K562 (cell line): ENCODE measurements around the gene CCDC127. TPM values are rescaled to one million over a fixed set of nuclear protein-coding genes. Genes with fewer than 3 reads are reported as not detected.

Experiments used
- HDGF ChIP-seq: fragments of 450-650 bp; IDR thresholded peaks from 2 replicates; pipeline ENCODE4 v1.6.1; 2016
- JUNB ChIP-seq: fragments of 450-650 bp; formaldehyde crosslinking; conservative IDR thresholded peaks from 2 replicates; pipeline ENCODE4 v1.4.0; 2020; ENCODE audit warnings: mild to moderate bottlenecking
- MIER1 ChIP-seq: fragments of 450-650 bp; IDR thresholded peaks from 2 replicates; pipeline ENCODE4 v1.6.1; 2016; ENCODE audit warnings: antibody characterized with exemption, mild to moderate bottlenecking, low read depth
- SMAD2 ChIP-seq: fragments of 150-350 bp; IDR thresholded peaks from 2 replicates; pipeline ENCODE4 v1.6.1; 2014; ENCODE audit warnings: low read depth, mild to moderate bottlenecking, low read length
- ZMIZ1 ChIP-seq, 2 experiments: fragments of 150-350 bp in 1 of 2; IDR thresholded peaks; 2 replicates each; pipeline ENCODE4 v1.6.1; 2012 to 2016; ENCODE audit warnings: low read depth in 2 of 2, low read length in 2 of 2, mild to moderate bottlenecking in 1 of 2, moderate library complexity in 1 of 2
- ZNF639 ChIP-seq, 2 experiments: fragments of 200-800 bp in 1 of 2; sonication (Bioruptor generic) in 1 of 2; sonication (generic) in 1 of 2; formaldehyde crosslinking in 1 of 2; IDR thresholded peaks in 1 of 2; conservative IDR thresholded peaks in 1 of 2; 2 replicates each; pipeline versions ENCODE4 v1.5.0 to v1.6.1; 2016 to 2020; ENCODE audit warnings: missing compliant biosample characterization in 1 of 2, missing genetic modification characterization in 1 of 2, missing genetic modification reagents in 1 of 2
- polyA plus RNA-seq, 8 experiments: library from polyadenylated mRNA; depleted of rRNA in 4 of 8; stranded (reverse) in 5 of 8; unstranded in 3 of 8; fragments of >200 nt; fragmentation: Nextera tagmentation in 2 of 8; fragmentation: Illumina TruSeq in 1 of 8; extraction: Ambion mirVana in 2 of 8; extraction: Trizol in 1 of 8; gene quantifications; 2 replicates each; pipeline versions ENCODE4 v1.2.1 to v1.2.3, GENCODE V29; 2011 to 2014; ENCODE audit warnings: inconsistent platforms in 1 of 8, missing spikeins in 1 of 8
- total RNA-seq, 7 experiments: library from RNA; depleted of rRNA in 6 of 7; stranded (reverse); fragments of >200 nt in 6 of 7; fragmentation: Illumina TruSeq in 2 of 7; extraction: Trizol in 2 of 7; gene quantifications; 2 replicates each; pipeline versions ENCODE4 v1.2.1 to v1.2.3, GENCODE V29; 2011 to 2021; ENCODE audit warnings: low replicate concordance in 1 of 7
- TF ChIP-seq, protein P1 (sequence below): fragments of 450-650 bp; IDR thresholded peaks from 2 replicates; pipeline ENCODE4 v1.6.1; 2017; ENCODE audit warnings: antibody characterized with exemption, mild to moderate bottlenecking

CCDC127 gene
- total and polyA plus RNA-seq, 9 of the 15 experiments (the other 6 are each of a cell fraction or from before 2014, with no cell fraction given): 2.7 to 4.5 (median 4.1) TPM

DNA sequence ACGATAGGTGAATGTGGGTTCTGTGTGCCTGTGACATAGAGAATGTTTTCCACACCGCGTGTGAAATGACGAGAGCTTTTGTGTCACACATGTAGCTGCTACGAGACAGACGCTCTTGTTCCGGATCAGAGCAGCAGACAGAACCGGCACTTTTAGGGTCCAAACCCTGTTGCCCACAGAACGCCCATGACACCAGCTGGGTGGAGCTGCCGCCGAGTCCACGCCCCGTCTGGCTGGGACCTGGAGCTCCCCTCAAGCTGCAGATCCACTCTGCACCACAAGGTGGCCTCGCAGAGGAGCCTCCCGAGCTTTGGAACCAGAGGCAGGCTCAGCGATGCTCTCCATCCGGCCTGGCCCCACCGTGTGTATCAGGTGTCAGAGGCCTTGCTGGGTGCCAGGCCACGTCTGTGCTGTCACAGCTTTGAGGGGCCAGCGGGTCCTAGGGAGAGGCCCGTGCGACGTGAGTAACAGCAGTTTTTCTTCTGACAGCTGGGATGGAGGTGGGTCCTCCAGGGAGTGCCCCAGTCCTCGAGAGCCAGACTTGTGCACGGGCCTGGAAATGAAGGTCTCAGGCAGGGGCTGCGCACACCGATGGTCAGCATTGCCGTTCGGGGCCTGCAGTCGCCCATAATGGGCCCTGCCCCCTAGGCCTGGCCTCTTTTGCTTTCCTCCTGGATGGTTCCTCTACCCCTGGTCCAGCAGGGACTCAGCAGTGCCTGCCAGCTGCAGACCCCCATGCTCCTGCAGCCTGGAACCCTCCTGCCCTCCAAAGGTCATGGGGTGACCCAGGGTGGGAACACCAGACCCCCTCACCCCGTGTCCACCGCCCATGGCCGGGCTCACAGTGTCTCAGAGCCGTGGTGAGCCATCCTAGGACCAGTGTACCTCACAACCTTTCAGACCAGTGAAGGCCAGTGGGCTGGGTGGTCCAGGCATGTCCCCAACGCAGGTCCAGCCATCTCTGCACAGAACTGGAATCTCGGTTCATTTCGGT, 29.2 kb downstream of the CCDC127 start (continued):
- no peak for TF ChIP-seq ZNF639 (CRISPR knock-in tag; conservative IDR thresholded peaks at IDR 0.05 in 1 of 2, IDR thresholded peaks at IDR 0.05 in 1 of 2)
- no peak for TF ChIP-seq ZMIZ1 (IDR thresholded peaks at IDR 0.05; ENCODE audit: low read depth in 2 of 2, low read length in 2 of 2)
- TF ChIP-seq MIER1: no peak
- TF ChIP-seq, protein P1, sequence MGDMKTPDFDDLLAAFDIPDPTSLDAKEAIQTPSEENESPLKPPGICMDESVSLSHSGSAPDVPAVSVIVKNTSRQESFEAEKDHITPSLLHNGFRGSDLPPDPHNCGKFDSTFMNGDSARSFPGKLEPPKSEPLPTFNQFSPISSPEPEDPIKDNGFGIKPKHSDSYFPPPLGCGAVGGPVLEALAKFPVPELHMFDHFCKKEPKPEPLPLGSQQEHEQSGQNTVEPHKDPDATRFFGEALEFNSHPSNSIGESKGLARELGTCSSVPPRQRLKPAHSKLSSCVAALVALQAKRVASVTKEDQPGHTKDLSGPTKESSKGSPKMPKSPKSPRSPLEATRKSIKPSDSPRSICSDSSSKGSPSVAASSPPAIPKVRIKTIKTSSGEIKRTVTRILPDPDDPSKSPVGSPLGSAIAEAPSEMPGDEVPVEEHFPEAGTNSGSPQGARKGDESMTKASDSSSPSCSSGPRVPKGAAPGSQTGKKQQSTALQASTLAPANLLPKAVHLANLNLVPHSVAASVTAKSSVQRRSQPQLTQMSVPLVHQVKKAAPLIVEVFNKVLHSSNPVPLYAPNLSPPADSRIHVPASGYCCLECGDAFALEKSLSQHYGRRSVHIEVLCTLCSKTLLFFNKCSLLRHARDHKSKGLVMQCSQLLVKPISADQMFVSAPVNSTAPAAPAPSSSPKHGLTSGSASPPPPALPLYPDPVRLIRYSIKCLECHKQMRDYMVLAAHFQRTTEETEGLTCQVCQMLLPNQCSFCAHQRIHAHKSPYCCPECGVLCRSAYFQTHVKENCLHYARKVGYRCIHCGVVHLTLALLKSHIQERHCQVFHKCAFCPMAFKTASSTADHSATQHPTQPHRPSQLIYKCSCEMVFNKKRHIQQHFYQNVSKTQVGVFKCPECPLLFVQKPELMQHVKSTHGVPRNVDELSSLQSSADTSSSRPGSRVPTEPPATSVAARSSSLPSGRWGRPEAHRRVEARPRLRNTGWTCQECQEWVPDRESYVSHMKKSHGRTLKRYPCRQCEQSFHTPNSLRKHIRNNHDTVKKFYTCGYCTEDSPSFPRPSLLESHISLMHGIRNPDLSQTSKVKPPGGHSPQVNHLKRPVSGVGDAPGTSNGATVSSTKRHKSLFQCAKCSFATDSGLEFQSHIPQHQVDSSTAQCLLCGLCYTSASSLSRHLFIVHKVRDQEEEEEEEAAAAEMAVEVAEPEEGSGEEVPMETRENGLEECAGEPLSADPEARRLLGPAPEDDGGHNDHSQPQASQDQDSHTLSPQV: no peak
- no peak for TF ChIP-seq HDGF
- no peak for TF ChIP-seq JUNB (CRISPR knock-in tag)
- no peak for TF ChIP-seq SMAD2
